ENCODE measurements around the gene VAV2.

Gene VAV2

DNA sequence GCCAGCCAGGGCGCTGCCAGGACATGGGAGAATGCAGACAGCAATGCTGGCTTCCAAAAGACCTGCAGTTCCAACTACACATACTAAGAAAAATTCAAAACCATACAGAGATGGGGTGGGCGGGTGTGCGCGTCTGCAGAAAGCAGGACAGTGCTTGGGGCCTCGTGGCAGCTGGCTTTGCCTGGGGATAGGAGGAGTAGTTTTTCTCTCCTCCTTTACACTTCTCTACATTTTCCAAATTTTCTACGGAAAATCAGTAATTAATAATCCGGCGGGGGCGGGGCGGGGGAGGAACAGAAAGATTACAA lies 210.3 kb downstream of the VAV2 start:
- H3K4me3 ChIP-seq (ENCODE audit: low read length) = no peak overlapping the region
- no peaks in the 10 kb centered on the region for H3K27me3 ChIP-seq (ENCODE audit: insufficient read depth, low read length)
- 88% methylated on average over 6 of the region's 10 CpGs for WGBS
- no peak overlapping the region for H3K27ac ChIP-seq (ENCODE audit: low read depth, low read length)
- peaks cover 49% of the 10 kb centered on the region for H3K36me3 ChIP-seq (ENCODE audit: insufficient read depth, low read length)
- no peaks in the 10 kb centered on the region for H3K4me1 ChIP-seq (ENCODE audit: insufficient read depth, low read length)
- H3K9me3 ChIP-seq (ENCODE audit: insufficient read depth, low read depth, low read length) = no peaks in the 10 kb centered on the region
- no peak overlapping the region for H3K9ac ChIP-seq (ENCODE audit: low read depth, low read length)

- H3K36me3 ChIP-seq (ENCODE audit: insufficient read depth, low read length) = peaks cover 48% of the 10 kb centered on the region
- 94% methylated on average over 14 of the region's 15 CpGs for WGBS
- no peaks in the 10 kb centered on the region for H3K9me3 ChIP-seq (ENCODE audit: insufficient read depth, low read depth, low read length)
- no peaks in the 10 kb centered on the region for H3K4me1 ChIP-seq (ENCODE audit: insufficient read depth, low read length)
- no peak overlapping the region for H3K9ac ChIP-seq (ENCODE audit: low read depth, low read length)
- no peak overlapping the region for H3K27ac ChIP-seq (ENCODE audit: low read depth, low read length)
- no peaks in the 10 kb centered on the region for H3K27me3 ChIP-seq (ENCODE audit: insufficient read depth, low read length)
- H3K4me3 ChIP-seq (ENCODE audit: low read length) = no peak overlapping the region
Observed at GRCh38 chr9:133780962-133781827, 210.9 kb downstream of the VAV2 start.

DNA sequence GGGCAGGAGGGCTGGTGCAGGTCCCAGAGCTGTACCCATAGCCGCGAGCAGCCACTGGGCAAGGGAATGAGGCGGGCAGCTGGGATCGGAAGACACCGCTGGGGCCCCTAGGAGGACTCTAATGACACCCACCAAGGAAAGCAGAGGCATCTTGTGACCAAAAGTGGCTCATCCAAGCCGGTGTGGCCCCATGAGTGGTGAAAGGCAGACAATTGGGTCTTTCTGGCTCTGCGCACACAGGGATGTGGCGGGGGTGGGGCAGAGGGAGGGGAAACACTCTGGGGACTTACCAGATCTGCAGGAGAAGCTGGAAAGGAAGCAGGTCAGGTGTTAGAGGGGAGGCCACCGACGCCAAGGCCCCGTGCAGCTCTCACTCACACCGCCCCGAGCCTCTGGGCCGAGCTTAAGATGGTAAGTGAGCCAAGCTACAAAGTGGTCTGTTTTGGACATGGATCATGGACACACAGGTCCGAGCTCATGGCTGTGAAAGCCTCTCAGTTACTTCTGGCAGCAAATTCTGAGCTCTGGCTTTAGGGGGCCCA lies 211.6 kb downstream of the VAV2 start:
- H3K9ac ChIP-seq (ENCODE audit: low read depth, low read length) = no peak overlapping the region
- no peak overlapping the region for H3K4me3 ChIP-seq (ENCODE audit: low read length)
- no peaks in the 10 kb centered on the region for H3K27me3 ChIP-seq (ENCODE audit: insufficient read depth, low read length)
- 96% methylated on average over 15 of the region's 15 CpGs for WGBS
- H3K4me1 ChIP-seq (ENCODE audit: insufficient read depth, low read length) = no peaks in the 10 kb centered on the region
- H3K9me3 ChIP-seq (ENCODE audit: insufficient read depth, low read depth, low read length) = no peaks in the 10 kb centered on the region
- H3K27ac ChIP-seq (ENCODE audit: low read depth, low read length) = no peak overlapping the region
- peaks cover 48% of the 10 kb centered on the region for H3K36me3 ChIP-seq (ENCODE audit: insufficient read depth, low read length)

DNA sequence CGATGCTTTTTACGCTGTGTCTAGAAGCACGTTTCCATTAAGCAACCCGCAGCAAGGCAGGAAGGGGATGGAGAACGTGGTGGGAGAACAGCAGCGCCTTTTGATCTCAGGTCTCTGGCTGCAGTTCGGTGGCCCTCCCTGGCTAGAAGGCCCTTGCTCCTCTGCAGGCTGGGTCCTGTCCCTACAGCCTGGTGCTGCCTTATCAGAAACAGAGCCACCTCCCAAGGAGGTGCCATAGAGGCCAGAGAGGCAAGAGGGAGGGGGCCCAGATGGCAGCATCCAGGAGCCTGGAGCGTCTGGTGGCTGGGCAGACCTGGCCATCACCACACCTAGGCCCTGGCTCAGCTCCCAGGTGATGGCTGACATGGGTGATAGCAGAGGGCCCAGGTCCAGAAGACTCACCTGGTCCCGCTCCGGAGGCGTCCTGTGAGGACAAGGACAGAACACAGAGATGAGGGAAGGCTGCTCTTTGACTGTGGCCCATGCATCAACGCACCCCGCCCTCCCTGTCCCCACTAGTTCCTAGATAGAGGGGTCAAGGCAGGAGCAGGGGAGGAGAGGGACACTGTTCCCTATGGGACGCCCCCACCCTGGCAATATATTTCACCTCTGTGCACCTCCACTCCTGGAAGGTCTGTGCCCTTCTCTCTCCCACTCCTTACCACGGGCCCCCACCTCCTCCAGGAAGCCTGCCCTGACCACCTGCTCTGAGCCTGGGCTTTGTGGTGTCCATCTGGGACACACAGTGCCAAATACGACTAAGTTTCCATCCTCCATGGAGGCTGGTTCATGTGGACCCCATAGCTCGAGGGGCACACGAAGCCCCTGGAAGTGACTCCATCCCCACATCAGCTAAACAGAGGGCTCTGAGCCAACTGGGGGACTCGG lies 212.4 kb downstream of the VAV2 start:
- Histone ChIP-seq H3K9ac (ENCODE audit: low read depth, low read length) (no peak overlapping the region), H3K36me3 (ENCODE audit: insufficient read depth, low read length) (peaks cover 50% of the 10 kb centered on the region), H3K4me1 (ENCODE audit: insufficient read depth, low read length) (no peaks in the 10 kb centered on the region), H3K27ac (ENCODE audit: low read depth, low read length) (no peak overlapping the region), H3K4me3 (ENCODE audit: low read length) (no peak overlapping the region), H3K27me3 (ENCODE audit: insufficient read depth, low read length) (no peaks in the 10 kb centered on the region), H3K9me3 (ENCODE audit: insufficient read depth, low read depth, low read length) (no peaks in the 10 kb centered on the region)
- 94% methylated on average over 19 of the region's 19 CpGs for WGBS

- no peak overlapping the region for H3K9ac ChIP-seq (ENCODE audit: low read depth, low read length)
Observed at GRCh38 chr9:133779081-133779480, 213.0 kb downstream of the VAV2 start.

GRCh38 chr9:133778336-133779013 lies 213.6 kb downstream of the VAV2 start:
- WGBS = 95% methylated on average over 20 of the region's 20 CpGs
- H3K27me3 ChIP-seq (ENCODE audit: insufficient read depth, low read length) = no peaks in the 10 kb centered on the region
- H3K4me1 ChIP-seq (ENCODE audit: insufficient read depth, low read length) = no peaks in the 10 kb centered on the region
- H3K9ac ChIP-seq (ENCODE audit: low read depth, low read length) = no peak overlapping the region
- H3K4me3 ChIP-seq (ENCODE audit: low read length) = no peak overlapping the region
- no peak overlapping the region for H3K27ac ChIP-seq (ENCODE audit: low read depth, low read length)
- H3K36me3 ChIP-seq (ENCODE audit: insufficient read depth, low read length) = peaks cover 56% of the 10 kb centered on the region
- 0 out of 2 replicates have a peak, but pooled peaks cover 2% of the 10 kb centered on the region for H3K9me3 ChIP-seq (ENCODE audit: insufficient read depth, low read depth, low read length)

More at GRCh38 chr9:133779081-133779480, 213.0 kb downstream of the VAV2 start:
- Histone ChIP-seq H3K36me3 (ENCODE audit: insufficient read depth, low read length) (peaks cover 52% of the 10 kb centered on the region), H3K9me3 (ENCODE audit: insufficient read depth, low read depth, low read length) (0 out of 2 replicates have a peak, but pooled peaks cover 2% of the 10 kb centered on the region), H3K4me1 (ENCODE audit: insufficient read depth, low read length) (no peaks in the 10 kb centered on the region), H3K27me3 (ENCODE audit: insufficient read depth, low read length) (no peaks in the 10 kb centered on the region), H3K4me3 (ENCODE audit: low read length) (no peak overlapping the region), H3K27ac (ENCODE audit: low read depth, low read length) (no peak overlapping the region)
- 83% methylated on average over 8 of the region's 8 CpGs for WGBS

DNA sequence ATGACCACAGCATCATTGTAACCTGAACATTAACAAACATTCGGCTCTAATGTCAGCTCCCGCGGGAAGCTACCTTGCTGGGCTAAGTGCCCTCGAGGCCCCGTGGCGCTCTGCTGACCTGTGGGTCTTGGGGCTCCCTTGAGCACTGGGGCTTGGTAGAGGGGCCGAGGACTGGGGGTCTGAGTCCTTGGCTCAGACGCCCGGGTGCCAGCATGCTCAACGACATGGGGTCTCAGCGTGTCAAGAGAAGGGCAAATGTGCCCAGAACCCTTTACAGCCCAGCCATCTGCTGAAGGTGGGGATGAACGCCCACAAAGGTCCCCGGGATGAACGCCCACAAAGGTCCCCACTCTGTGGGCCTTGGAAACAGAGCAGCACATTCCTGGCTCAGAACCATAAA lies 214.3 kb downstream of the VAV2 start:
- H3K9me3 ChIP-seq (ENCODE audit: insufficient read depth, low read depth, low read length) = 0 out of 2 replicates have a peak, but pooled peaks cover 2% of the 10 kb centered on the region
- H3K4me3 ChIP-seq (ENCODE audit: low read length) = no peak overlapping the region
- 95% methylated on average over 14 of the region's 14 CpGs for WGBS
- no peaks in the 10 kb centered on the region for H3K27me3 ChIP-seq (ENCODE audit: insufficient read depth, low read length)
- no peak overlapping the region for H3K27ac ChIP-seq (ENCODE audit: low read depth, low read length)
- H3K9ac ChIP-seq (ENCODE audit: low read depth, low read length) = no peak overlapping the region
- H3K36me3 ChIP-seq (ENCODE audit: insufficient read depth, low read length) = peaks cover 60% of the 10 kb centered on the region
- no peaks in the 10 kb centered on the region for H3K4me1 ChIP-seq (ENCODE audit: insufficient read depth, low read length)

- H3K36me3 ChIP-seq (ENCODE audit: insufficient read depth, low read length) = peaks cover 59% of the 10 kb centered on the region
- no peaks in the 10 kb centered on the region for H3K27me3 ChIP-seq (ENCODE audit: insufficient read depth, low read length)
- no peaks in the 10 kb centered on the region for H3K4me1 ChIP-seq (ENCODE audit: insufficient read depth, low read length)
- H3K9ac ChIP-seq (ENCODE audit: low read depth, low read length) = no peak overlapping the region
- H3K27ac ChIP-seq (ENCODE audit: low read depth, low read length) = no peak overlapping the region
- 95% methylated on average over 15 of the region's 15 CpGs for WGBS
- no peak overlapping the region for H3K4me3 ChIP-seq (ENCODE audit: low read length)
- H3K9me3 ChIP-seq (ENCODE audit: insufficient read depth, low read depth, low read length) = 0 out of 2 replicates have a peak, but pooled peaks cover 2% of the 10 kb centered on the region
Observed at GRCh38 chr9:133777068-133777791, 214.9 kb downstream of the VAV2 start.

GRCh38 chr9:133775951-133776905 lies 215.9 kb downstream of the VAV2 start:
- Histone ChIP-seq H3K4me3 (ENCODE audit: low read length) (no peak overlapping the region), H3K36me3 (ENCODE audit: insufficient read depth, low read length) (peaks cover 57% of the 10 kb centered on the region), H3K9me3 (ENCODE audit: insufficient read depth, low read depth, low read length) (0 out of 2 replicates have a peak, but pooled peaks cover 2% of the 10 kb centered on the region), H3K27ac (ENCODE audit: low read depth, low read length) (no peak overlapping the region), H3K4me1 (ENCODE audit: insufficient read depth, low read length) (no peaks in the 10 kb centered on the region), H3K9ac (ENCODE audit: low read depth, low read length) (no peak overlapping the region), H3K27me3 (ENCODE audit: insufficient read depth, low read length) (no peaks in the 10 kb centered on the region)
- WGBS = 96% methylated on average over 27 of the region's 27 CpGs

Measured in HUES64 (cell line).